PC-3 (cell line): ENCODE results near the gene ROGDI.

Source experiments
- CTCF ChIP-seq: fragments of 300-600 bp; sonication (generic); conservative IDR thresholded peaks from 2 replicates; pipeline ENCODE4 v1.5.1; 2017; ENCODE audit warnings: antibody characterized with exemption, low read depth, mild to moderate bottlenecking, low read length
- EZH2 ChIP-seq: fragments of 300-600 bp; sonication (generic); IDR thresholded peaks from one replicate; pipeline ENCODE4 v1.6.1; 2017; ENCODE audit warnings: antibody characterized with exemption, mild to moderate bottlenecking, low read length; ENCODE audit not compliant: unreplicated experiment

- no peak for TF ChIP-seq CTCF
- no peak for TF ChIP-seq EZH2
Measured at GRCh38 chr16:4755687-4756086, 46.7 kb downstream of the ROGDI start.
